DMS153 treated with DMSO at 0.1 percent for 48 hours (cell line): Measurements from ENCODE around the gene RAB44.

Experiments used
- DNase-seq: peaks from one replicate; lab custom pipeline; 2025; ENCODE audit not compliant: unreplicated experiment; lab: John Stamatoyannopoulos, UW

The RAB44 gene

DNA sequence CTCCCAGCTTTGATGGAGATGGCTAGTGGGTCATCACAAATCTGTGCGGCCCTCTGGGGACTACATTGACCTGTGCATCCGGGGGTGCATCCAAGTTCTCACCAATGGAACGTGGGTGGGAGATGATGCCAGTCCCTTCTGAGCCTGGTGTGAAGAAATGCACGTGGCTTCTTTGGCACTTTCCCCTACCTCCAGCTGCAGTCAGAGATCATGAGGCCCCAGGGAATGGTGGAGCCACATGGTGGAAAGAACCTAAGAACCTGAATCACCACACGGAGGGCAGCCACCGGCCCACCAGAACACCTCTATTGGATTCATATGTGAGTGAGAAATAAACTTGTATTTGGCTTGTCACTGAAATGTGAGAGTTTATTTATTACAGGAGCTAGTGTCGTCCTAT, 29.0 kb upstream of the RAB44 start:
- no peak for DNase-seq

DNA sequence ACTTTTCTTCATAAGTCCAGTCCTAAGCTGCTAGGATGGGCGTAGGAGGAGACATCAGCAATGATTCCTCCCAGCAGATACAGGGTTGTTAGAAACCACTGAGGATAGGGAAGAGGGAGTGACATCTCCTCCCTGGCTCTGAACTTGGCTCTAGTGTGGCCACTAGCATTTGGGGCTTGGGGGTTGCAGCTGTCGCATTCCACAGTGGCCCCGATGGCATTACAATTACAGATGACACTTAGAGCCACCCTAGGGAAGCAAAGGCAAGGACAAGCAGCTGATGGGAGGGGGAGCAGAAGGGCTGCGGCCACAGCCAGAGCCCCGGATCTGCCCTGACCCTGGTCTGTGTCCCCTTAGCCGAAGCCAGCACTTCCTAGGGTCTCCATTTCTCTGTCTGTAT, 28.6 kb upstream of the RAB44 start:
- DNase-seq: no peak

DNA sequence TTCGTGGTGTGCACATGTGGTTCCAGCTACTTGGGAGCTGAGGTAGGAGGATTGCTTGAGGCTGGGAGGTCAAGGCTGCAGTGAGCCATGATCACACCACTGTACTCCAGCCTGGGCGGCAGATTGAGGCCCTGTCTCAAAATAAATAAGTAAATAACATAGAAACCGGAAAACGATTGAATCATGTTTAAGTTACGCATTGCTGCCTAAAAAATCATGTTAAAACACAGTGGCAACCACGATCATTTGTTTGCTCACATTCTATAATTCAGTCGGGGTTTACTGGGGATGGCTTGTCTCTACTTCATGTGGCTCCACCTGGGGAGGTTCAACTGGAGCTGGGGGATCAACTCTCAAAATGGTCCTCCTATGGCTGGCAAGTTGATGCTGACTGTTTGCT, 27.4 kb upstream of the RAB44 start:
- DNase-seq: no peak

DNA sequence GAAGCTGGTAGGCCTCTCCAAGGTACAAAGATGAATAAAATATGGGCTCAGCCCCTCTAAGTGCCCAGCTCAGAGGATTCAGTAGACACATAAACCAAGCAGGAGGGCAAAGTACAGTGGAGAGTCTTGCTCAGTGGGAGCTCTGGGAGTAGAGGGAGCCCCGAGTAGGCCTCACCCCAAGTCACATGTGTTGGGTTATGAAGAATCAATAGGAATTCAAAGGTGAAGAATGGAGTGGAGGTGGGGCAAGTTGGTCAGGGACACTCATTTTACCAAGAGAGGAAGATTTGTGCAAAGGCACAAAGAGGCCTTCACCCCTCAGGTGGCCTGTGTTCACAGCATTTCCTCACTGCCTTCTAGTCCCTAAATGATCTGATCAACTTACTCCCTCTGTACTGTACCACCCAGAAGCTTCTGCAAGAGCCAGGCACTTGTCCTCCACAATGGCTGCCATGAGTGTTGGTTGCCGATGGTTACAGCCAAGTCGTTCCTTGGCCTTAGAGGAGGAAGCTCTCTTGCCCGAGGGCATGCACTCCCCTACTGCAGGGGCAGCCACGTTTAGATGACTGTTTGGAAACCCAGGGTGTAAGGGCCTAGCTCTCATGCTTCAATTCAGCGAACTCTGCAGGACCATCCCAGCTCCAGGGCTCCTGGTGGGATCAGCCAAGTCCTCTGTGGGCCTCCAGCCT, 25.8 kb upstream of the RAB44 start:
- no peak for DNase-seq

DNA sequence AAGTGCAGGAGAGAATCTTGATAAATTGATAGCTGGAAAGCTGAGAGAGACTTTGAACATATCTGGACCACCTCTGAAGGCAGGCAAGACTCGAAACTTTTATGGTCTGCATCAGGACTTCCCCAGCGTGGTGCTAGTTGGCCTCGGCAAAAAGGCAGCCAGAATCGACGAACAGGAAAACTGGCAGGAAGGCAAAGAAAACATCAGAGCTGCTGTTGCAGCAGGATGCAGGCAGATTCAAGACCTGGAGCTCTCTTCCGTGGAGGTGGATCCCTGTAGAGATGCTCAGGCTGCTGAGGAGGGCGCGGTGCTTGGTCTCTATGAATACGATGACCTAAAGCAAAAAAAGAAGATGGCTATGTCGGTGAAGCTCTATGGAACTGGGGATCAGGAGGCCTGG, 23.7 kb upstream of the RAB44 start:
- DNase-seq: no peak

DNA sequence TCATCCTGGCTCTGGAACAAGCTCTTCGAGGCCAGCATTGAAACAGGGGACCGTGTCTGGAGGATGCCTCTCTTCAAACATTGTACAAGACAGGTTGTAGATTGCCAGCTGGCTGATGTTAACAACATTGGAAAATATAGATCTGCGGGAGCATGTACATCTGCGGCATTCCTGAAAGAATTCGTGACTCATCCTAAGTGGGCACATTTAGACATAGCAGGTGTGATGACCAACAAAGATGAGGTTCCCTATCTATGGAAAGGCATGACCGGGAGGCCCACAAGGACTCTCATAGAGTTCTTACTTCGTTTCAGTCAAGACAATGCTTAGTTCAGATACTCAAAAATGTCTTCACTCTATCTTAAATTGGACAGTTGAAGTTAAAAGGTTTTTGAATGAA, 22.7 kb upstream of the RAB44 start:
- no peak for DNase-seq

DNA sequence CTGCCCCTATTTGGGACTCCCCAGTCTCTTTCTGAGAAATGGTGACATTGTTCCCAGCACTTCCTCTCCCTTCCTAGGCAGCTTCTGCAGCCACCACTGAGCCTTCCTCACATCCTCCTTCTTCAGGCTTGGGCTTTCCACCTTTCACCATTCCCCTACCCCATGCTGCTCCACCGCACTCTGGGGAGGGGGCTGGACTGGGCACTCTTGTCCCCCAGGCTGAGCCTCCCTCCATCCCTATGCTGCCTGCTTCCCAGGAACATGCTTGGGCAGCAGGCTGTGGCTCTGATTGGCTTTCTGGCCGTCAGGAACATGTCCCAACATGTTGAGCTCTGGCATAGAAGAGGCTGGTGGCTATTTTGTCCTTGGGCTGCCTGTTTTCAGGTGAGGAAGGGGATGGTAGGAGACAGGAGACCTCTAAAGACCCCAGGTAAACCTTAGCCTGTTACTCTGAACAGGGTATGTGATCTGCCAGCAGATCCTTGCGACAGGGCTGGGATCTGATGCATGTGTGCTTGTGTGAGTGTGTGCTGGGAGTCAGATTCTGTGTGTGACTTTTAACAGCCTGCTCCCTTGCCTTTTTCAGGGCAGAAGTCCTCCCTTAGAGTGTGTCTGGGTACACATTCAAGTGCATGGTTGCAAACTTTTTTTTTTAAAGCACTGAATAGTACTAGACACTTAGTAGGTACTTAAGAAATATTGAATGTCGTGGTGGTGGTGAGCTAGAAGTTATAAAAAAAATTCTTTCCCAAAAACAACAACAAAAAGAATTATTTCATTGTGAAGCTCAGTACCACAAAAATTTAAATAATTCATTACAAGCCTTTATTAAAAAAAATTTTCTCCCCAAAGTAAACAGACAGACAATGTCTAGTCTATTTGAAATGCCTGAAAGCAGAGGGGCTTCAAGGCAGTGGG, 21.2 kb upstream of the RAB44 start:
- no peak for DNase-seq

DNA sequence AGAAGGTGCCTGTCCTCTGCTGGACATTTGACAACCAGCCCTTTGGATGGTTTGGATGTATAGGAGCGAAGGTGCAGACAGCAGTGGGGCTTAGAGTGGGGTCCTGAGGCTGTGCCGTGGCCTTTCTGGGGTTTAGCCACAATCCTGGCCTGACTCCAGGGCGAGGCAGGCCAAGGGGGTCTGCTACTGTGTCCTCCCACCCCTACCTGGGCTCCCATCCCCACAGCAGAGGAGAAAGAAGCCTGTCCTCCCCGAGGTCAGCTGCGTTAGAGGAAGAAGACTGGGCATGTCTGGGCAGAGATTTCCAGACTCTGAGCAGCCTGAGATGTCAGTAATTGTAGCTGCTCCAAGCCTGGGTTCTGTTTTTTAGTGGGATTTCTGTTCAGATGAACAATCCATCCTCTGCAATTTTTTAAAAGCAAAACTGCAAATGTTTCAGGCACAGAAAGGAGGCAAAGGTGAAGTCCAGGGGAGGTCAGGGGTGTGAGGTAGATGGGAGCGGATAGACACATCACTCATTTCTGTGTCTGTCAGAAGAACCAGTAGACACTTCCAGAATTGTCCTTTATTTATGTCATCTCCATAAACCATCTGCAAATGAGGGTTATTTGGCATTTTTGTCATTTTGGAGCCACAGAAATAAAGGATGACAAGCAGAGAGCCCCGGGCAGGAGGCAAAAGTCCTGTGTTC, 20.4 kb upstream of the RAB44 start:
- DNase-seq: no peak

DNA sequence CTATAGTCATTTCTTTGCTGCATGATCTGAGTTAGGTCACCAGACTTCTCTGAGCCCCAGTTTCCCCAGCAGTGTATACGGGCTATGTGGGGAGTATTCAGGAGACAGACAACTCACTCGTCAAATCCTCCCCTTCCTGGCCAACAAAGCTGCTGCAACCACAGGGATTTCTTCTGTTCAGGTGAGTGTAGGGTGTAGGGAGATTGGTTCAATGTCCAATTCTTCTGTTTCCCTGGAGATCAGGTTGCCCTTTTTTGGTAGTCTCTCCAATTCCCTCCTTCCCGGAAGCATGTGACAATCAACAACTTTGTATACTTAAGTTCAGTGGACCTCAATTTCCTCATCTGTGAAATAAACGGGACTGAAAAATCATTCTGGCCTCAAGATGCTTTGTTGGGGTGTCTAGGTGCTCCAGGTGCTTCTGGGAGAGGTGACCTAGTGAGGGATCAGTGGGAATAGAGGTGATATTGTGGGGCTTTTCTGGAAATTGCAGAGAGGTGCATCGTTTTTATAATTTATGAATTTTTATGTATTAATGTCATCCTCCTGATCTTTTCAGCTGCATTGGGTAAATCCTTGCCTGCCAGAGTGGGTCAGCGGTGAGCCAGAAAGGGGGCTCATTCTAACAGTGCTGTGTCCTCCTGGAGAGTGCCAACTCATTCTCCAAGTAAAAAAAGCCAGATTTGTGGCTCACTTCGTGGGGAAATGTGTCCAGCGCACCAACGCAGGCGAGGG, 19.7 kb upstream of the RAB44 start:
- no peak for DNase-seq

DNA sequence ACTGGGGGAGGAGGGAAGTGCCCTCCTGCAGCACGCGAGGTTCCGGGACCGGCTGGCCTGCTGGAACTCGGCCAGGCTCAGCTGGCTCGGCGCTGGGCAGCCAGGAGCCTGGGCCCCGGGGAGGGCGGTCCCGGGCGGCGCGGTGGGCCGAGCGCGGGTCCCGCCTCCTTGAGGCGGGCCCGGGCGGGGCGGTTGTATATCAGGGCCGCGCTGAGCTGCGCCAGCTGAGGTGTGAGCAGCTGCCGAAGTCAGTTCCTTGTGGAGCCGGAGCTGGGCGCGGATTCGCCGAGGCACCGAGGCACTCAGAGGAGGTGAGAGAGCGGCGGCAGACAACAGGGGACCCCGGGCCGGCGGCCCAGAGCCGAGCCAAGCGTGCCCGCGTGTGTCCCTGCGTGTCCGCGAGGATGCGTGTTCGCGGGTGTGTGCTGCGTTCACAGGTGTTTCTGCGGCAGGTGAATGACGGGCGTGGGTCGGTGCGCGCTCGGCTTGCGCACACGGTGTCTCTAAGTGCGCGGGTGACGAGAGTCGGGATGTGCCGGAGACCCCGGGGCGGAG, 19.1 kb upstream of the RAB44 start, which contains the start of gene CDKN1A:
CDKN1A (plus strand) TSS at position 227 of the 555 bp plus-strand sequence. CDS start 5,388 bp downstream, outside the sequence.
- DNase-seq: peak; percentile 45

DNA sequence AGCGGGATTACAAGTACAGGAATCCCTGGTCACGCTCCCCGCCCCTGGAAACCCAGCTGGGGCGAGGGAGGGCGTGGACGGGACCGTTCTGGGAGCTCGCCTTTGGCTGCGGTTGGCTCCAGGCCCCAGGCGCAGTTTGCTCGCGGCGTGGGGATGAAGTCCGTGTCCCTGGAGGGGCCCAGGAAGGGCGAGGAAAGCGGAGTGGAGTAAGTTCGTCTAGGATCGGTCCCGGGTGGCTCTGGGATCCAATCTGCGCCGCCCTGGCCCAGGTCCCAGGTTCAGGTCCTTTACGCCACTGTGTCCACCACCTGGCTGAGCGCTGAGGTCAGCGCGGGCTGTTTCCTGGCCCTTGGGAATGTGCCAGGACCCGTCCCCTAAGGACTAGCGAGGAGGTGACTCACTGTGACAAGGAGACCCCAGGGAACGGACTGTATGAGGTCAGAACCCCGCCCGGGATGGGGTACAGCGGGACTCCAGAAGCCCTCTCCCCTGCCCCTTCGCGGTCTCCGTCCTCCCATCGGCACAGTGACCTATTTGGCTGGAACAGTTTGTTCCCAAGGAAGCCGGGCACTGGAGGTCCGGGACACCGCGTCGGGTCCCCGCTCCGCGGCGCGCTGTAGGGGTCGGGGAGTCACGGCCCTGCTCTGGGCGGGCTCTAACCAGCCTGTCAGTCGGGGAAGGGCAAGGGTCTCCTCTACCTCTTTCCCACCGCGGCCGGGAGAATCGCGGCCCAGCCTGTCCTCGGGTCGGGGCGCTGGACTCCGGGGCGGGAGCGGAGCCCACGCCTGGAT, 18.4 kb upstream of the RAB44 start:
- no peak for DNase-seq

DNA sequence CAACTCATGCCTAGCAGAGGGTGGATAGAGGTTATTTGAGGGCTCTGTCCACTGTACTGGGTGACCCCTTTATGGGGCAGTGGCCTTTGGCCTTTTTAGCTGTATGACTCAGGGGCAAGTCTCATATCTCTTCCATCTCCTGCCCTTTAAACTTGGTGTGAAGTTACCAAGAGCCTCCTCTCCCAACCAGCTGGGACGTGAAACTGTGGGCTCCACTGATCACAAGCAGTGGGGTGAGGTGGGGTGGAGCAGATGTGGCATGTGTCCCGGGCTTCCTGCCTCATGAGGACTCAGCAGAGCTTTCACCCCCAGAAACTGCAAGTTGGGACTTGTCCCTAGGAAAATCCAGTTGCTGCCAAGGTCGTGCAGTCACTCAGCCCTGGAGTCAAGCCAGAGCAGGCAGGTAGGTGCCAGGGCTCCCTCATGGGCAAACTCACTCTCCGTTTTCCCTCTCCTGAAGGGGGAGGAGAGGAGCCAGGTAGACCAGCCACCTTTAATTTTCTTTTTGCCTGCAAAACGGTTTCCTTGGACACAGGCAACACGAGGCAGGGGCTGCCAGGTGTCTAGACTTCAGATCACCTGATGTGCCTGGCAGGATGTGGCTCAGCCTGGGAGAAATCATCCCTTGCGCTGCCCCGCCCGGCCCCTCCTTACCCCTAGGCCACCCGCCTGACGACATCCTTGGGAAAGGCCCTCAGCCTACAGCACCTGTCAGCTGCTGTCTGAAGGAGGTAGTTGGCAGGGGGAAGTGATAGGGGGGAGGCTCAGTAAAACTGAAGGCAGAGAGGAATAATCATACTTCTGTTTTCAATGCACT, 15.1 kb upstream of the RAB44 start:
- peak; percentile 71 for DNase-seq

DNA sequence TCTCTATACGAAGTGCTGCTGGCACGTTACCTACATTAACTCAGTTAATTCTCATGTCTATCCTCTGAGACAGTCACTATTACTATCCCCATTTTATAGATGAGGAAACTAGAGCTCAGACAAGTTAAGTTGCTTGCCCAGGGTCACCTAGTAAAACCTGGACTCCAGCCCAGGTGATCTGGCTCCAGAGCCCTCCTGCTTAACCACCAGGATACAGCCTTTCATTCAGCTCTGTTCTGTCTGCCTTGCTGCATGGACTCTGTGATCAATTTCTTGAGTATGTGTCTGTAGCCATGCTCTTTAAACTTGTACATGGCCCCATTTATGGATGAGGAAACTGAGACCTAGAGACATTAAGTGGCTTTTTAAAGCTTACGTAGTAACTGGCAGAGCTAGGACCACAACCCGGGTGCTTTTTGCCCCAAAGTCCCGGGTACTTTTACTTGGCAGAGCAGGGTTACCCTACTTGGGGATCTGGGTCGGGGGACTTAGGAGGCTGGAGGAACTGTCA, 14.4 kb upstream of the RAB44 start:
- DNase-seq: no peak

DNA sequence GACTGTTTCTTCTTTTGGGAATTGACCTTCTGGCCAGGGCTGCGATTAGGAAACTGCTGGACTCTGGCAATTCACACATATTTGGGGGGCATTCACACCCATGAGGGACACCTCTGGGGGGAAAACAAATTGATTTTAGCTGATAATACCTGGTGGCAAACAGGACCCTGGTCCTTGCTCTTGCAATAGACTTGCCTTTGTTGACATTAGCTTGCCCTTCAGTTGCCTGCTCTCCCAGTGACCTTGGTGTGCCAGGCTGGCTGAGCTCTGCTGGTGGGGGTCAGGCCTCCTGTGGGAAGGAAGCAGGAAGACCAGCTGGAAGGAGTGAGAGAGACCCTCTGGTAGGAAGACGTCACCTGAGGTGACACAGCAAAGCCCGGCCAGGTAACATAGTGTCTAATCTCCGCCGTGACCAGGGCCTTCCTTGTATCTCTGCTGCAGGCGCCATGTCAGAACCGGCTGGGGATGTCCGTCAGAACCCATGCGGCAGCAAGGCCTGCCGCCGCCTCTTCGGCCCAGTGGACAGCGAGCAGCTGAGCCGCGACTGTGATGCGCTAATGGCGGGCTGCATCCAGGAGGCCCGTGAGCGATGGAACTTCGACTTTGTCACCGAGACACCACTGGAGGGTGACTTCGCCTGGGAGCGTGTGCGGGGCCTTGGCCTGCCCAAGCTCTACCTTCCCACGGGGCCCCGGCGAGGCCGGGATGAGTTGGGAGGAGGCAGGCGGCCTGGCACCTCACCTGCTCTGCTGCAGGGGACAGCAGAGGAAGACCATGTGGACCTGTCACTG, 13.8 kb upstream of the RAB44 start:
- no peak for DNase-seq

DNA sequence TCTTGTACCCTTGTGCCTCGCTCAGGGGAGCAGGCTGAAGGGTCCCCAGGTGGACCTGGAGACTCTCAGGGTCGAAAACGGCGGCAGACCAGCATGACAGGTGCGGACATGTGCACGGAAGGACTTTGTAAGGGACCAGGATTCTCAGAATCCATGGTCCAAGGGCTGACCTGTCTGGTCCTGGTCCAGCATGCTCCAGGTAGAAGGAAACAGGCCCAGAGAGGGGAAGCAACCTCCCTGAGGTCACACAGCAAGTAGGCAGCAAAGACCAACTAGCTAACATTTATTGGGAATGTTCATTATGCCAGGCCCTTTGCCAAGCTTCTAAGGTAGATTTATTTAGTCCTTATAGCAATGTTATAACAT, 13.2 kb upstream of the RAB44 start:
- no peak for DNase-seq

DNA sequence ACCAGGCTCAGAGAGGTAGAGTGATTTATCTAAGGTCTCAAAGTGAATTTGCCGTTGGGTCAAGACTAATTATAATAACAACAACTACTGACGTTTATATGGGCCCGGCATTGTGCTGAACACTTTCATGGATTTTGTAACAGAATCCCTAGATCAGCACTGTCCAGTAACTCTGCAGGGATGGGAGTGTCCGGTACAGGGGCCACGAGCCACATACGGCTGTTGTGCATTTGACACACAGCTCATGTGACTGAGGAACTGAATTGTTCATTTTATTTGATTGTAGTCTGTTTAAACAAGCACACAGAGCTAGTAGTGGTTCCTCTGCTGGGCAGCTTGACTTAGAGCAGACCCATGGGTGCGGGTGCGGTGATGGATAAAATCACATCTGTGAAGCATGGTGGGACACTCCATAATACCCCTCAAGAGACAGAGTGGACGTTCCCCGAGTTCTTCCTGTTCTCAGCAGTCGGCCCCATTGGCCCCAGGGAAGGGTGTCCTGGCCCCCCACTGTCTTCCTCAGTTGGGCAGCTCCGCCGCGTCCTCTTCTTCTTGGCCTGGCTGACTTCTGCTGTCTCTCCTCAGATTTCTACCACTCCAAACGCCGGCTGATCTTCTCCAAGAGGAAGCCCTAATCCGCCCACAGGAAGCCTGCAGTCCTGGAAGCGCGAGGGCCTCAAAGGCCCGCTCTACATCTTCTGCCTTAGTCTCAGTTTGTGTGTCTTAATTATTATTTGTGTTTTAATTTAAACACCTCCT, 12.3 kb upstream of the RAB44 start:
- no peak for DNase-seq

DNA sequence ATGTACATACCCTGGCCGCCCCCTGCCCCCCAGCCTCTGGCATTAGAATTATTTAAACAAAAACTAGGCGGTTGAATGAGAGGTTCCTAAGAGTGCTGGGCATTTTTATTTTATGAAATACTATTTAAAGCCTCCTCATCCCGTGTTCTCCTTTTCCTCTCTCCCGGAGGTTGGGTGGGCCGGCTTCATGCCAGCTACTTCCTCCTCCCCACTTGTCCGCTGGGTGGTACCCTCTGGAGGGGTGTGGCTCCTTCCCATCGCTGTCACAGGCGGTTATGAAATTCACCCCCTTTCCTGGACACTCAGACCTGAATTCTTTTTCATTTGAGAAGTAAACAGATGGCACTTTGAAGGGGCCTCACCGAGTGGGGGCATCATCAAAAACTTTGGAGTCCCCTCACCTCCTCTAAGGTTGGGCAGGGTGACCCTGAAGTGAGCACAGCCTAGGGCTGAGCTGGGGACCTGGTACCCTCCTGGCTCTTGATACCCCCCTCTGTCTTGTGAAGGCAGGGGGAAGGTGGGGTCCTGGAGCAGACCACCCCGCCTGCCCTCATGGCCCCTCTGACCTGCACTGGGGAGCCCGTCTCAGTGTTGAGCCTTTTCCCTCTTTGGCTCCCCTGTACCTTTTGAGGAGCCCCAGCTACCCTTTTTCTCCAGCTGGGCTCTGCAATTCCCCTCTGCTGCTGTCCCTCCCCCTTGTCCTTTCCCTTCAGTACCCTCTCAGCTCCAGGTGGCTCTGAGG, 11.5 kb upstream of the RAB44 start:
- DNase-seq: no peak
